ENCODE data around the gene ARAF. TPM values are rescaled to one million over a fixed set of nuclear protein-coding genes. Genes with fewer than 3 reads are reported as not detected.

ARAF gene
- total RNA-seq, 4 donors from 2014 or later, result 26.8 to 46.4 (median 34.5) TPM

DNA sequence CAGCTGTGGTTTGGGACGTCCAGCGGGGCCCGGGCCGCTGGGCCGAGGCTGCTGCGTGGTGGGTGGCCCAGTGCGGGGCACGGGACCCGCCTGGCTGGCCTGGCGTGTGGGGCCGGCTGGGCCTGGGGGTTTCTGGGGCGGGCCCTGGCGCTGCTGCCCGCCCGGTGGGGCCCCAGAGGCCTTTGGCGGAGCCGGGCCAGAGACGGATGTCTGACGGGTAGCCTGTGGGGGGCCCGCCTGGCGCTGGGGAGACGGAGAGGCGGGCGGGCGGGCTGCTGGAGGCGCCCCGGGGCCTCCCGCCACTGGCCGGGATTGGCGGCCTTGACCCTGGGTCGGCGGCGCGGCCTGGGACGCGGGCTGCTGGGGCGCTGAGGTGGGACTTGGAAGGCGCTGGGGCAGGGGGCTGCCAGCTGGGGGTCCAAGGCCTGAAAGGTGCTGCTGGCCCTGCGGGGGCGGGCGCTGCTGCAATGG, 13.1 kb downstream of the ARAF start:
- DNase-seq (ENCODE audit: low spot score in 2 of 2), result no peak
- H3K4me3 ChIP-seq (ENCODE audit: low read depth, poor library complexity, severe bottlenecking), result no peak overlapping the region
- intact Hi-C loops (cut with DNase I; ENCODE audit: low total_unique reads), result no loop called here
- no peak for TF ChIP-seq POLR2A (IDR thresholded peaks at IDR 0.05)
- WGBS, 2 donors, result 0 to 27% methylated on average over 1 to 8 of the region's 41 CpGs

- intact Hi-C loops (cut with DNase I; ENCODE audit: low total_unique reads), result no loop called here
- WGBS, 2 donors, result 33 to 53% methylated on average over 21 to 27 of the region's 27 CpGs
- no peak for DNase-seq (ENCODE audit: low spot score in 2 of 2)
- TF ChIP-seq, protein P1, sequence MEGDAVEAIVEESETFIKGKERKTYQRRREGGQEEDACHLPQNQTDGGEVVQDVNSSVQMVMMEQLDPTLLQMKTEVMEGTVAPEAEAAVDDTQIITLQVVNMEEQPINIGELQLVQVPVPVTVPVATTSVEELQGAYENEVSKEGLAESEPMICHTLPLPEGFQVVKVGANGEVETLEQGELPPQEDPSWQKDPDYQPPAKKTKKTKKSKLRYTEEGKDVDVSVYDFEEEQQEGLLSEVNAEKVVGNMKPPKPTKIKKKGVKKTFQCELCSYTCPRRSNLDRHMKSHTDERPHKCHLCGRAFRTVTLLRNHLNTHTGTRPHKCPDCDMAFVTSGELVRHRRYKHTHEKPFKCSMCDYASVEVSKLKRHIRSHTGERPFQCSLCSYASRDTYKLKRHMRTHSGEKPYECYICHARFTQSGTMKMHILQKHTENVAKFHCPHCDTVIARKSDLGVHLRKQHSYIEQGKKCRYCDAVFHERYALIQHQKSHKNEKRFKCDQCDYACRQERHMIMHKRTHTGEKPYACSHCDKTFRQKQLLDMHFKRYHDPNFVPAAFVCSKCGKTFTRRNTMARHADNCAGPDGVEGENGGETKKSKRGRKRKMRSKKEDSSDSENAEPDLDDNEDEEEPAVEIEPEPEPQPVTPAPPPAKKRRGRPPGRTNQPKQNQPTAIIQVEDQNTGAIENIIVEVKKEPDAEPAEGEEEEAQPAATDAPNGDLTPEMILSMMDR (IDR thresholded peaks at IDR 0.05), result no peak
- TF ChIP-seq POLR2A (IDR thresholded peaks at IDR 0.05), result no peak
- no peak overlapping the region for H3K4me3 ChIP-seq (ENCODE audit: low read depth, poor library complexity, severe bottlenecking)
Observed at GRCh38 chrX:47574547-47575301, 13.7 kb downstream of the ARAF start.

- no peak for DNase-seq (ENCODE audit: low spot score in 2 of 2)
- WGBS, 2 donors, result 91 to 95% methylated on average over 20 of the region's 20 CpGs
- intact Hi-C loops (cut with DNase I; ENCODE audit: low total_unique reads), result no loop called here
- H3K4me3 ChIP-seq (ENCODE audit: low read depth, poor library complexity, severe bottlenecking), result no peak overlapping the region
- no peak for TF ChIP-seq POLR2A (IDR thresholded peaks at IDR 0.05)
- TF ChIP-seq, protein P1 (IDR thresholded peaks at IDR 0.05), result no peak
Observed at GRCh38 chrX:47576021-47576898, 15.3 kb downstream of the ARAF start.

DNA sequence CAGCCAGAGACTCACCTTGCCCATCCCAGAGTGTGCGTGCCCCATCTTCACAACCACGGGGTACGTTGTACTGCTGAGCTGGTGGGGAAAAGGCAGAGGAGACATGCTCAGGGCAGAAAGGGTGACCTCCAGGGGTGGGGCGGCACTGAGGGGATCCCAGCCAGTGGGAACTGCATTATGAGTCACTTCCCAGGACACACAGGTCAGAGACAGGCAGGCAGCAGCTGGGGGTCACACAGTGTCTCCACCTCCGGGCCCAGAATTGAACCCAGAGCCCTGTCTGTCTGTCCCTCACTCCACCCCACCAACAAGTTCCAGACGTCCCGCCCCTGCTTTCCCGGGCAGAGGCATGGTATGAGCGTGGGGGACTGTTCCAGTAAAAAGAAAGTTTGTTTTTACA, 16.4 kb downstream of the ARAF start:
- no peak for DNase-seq (ENCODE audit: low spot score in 2 of 2)
- intact Hi-C loops (cut with DNase I; ENCODE audit: low total_unique reads), result no loop called here
- WGBS, 2 donors, result 42 to 60% methylated on average over 7 to 9 of the region's 9 CpGs
- no peak overlapping the region for H3K4me3 ChIP-seq (ENCODE audit: low read depth, poor library complexity, severe bottlenecking)
- TF ChIP-seq POLR2A (IDR thresholded peaks at IDR 0.05), result no peak
- TF ChIP-seq, protein P1 (IDR thresholded peaks at IDR 0.05), result no peak

DNA sequence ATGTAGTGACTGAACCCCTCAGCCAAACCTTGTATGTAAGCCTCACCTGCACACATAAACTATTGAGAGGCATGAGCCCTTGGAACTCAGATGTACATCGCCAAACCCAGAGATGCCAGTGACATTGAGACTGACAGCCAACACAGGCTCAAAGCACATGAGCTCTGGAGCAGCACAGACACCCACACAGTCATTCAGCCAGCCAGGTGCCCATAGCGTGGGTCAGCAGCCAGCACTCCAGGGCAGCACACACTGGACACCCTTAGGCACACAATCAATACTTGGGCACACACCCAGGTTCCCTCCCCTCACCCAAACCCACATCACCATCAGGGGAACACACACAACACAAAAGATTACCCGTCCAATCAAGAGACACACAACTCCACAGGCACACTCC, 16.9 kb downstream of the ARAF start:
- no peak for TF ChIP-seq POLR2A (IDR thresholded peaks at IDR 0.05)
- TF ChIP-seq, protein P1 (IDR thresholded peaks at IDR 0.05), result no peak
- no peak for DNase-seq (ENCODE audit: low spot score in 2 of 2)
- no peak overlapping the region for H3K4me3 ChIP-seq (ENCODE audit: low read depth, poor library complexity, severe bottlenecking)
- 72 to 75% methylated on average over 2 to 3 of the region's 3 CpGs for WGBS, 2 donors
- intact Hi-C loops (cut with DNase I; ENCODE audit: low total_unique reads), result no loop called here

GRCh38 chrX:47578692-47579091, 17.7 kb downstream of the ARAF start:
- intact Hi-C loops (cut with DNase I; ENCODE audit: low total_unique reads), result no loop called here
- TF ChIP-seq, protein P1 (IDR thresholded peaks at IDR 0.05), result no peak
- no peak for TF ChIP-seq POLR2A (IDR thresholded peaks at IDR 0.05)
- H3K4me3 ChIP-seq (ENCODE audit: low read depth, poor library complexity, severe bottlenecking), result no peak overlapping the region
- no peak for DNase-seq (ENCODE audit: low spot score in 2 of 2)
- WGBS, 2 donors, result 27 to 54% methylated on average over 11 to 16 of the region's 16 CpGs

All from lower leg skin (tissue), 4 donors.